Measurements from ENCODE around the gene APBA2.

GRCh38 chr15:28978011-28978378 lies 92.2 kb downstream of the APBA2 start:
- TF ChIP-seq CTCF (IDR thresholded peaks at IDR 0.05): no peak
- TF ChIP-seq EP300 (IDR thresholded peaks at IDR 0.05; ENCODE audit: low read depth): no peak
- TF ChIP-seq POLR2A (IDR thresholded peaks at IDR 0.05): no peak
- no peak for TF ChIP-seq POLR2AphosphoS5 (IDR thresholded peaks at IDR 0.05)

All from transverse colon (tissue), 4 donors.